ENCODE results near the gene UTS2B. TPM values are rescaled to one million over a fixed set of nuclear protein-coding genes. Genes with fewer than 3 reads are reported as not detected.

UTS2B gene
- total and polyA plus RNA-seq, 2 experiments from 2014 or later, result 0.21 TPM; not detected in 1

DNA sequence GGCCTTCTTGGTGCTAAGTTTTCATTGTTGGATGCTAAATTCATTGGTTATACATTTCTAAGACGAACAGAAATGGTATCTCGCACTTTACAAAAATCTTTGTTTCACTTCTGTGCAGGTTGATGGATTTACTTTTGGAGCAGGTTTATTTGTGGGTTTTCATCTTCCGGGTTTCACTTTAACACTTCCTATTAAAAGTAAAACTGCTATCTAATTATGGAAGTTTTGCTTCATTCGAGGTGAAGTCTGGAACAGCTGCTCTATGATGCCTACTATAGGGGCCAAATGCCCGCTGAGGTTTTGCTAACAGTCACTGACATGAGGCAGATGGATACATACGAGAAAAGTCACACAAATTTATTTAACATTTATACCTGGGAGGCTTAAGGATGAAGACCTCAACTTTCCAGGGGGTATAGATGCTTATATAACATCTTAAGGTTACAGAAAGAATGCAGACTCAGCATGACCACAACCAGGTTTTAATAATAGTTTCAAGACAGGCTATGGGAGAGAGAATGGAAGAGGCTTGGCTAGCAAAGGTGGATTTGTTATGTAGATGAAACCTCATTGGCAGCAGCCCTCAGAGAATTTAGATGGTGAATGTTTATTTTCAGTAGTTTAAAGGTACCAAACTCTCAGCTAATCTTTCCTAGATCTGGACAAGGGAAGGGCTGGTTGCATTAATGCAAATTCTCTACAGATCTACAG, 77.1 kb downstream of the UTS2B start:
- H3K27me3 Mint-ChIP-seq (ENCODE audit: insufficient read depth, low read depth, poor library complexity), result peaks cover under 1% of the 10 kb centered on the region
- DNase-seq (ENCODE audit: low spot score) (peak; percentile 59), ATAC-seq (peak; percentile 94)
- H3K4me3 Mint-ChIP-seq, result peak overlapping the region; percentile 54
- Histone ChIP-seq H3K4me2 (peak overlapping the region; percentile 54), H3K9me2 (ENCODE audit: insufficient read depth) (no peaks in the 10 kb centered on the region), H3K79me2 (replicated peaks; ENCODE audit: insufficient read depth) (no peaks in the 10 kb centered on the region), H3K4me1 (ENCODE audit: insufficient read depth) (peaks cover 64% of the 10 kb centered on the region), H3F3A (replicated peaks; ENCODE audit: low read depth) (no peaks in the 10 kb centered on the region), H3K27ac (ENCODE audit: low read depth) (peak overlapping the region; percentile 51), H4K20me1 (replicated peaks; ENCODE audit: insufficient read depth) (no peaks in the 10 kb centered on the region), H2AFZ (no peak overlapping the region), H3K27me3 (ENCODE audit: insufficient read depth) (no peaks in the 10 kb centered on the region), H3K36me3 (ENCODE audit: insufficient read depth) (no peaks in the 10 kb centered on the region), H3K4me3 (peak overlapping the region; percentile 18)
- no peaks in the 10 kb centered on the region for H3K36me3 Mint-ChIP-seq (ENCODE audit: low read depth)
- H3K4me1 Mint-ChIP-seq, result peaks cover 54% of the 10 kb centered on the region
- TF ChIP-seq CREB1 (CRISPR knock-in tag; IDR thresholded peaks at IDR 0.05; ENCODE audit: low read depth) (no peak), EZH2phosphoT487 (IDR thresholded peaks at IDR 0.05; ENCODE audit: unreplicated experiment) (no peak), ZNF331 (CRISPR knock-in tag; IDR thresholded peaks at IDR 0.05; ENCODE audit: low read depth) (no peak), JUNB (IDR thresholded peaks at IDR 0.05; ENCODE audit: unreplicated experiment) (no peak), EZH2 (IDR thresholded peaks at IDR 0.05; ENCODE audit: low read depth, unreplicated experiment) (no peak), ZNF114 (CRISPR knock-in tag; IDR thresholded peaks at IDR 0.05) (no peak), NANOG (IDR thresholded peaks at IDR 0.05; ENCODE audit: borderline replicate concordance) (peak; percentile 59; the same call in 1 of the 2 replicates), STAT1 (IDR thresholded peaks at IDR 0.05; ENCODE audit: unreplicated experiment) (no peak)
- TF ChIP-seq, protein P1, sequence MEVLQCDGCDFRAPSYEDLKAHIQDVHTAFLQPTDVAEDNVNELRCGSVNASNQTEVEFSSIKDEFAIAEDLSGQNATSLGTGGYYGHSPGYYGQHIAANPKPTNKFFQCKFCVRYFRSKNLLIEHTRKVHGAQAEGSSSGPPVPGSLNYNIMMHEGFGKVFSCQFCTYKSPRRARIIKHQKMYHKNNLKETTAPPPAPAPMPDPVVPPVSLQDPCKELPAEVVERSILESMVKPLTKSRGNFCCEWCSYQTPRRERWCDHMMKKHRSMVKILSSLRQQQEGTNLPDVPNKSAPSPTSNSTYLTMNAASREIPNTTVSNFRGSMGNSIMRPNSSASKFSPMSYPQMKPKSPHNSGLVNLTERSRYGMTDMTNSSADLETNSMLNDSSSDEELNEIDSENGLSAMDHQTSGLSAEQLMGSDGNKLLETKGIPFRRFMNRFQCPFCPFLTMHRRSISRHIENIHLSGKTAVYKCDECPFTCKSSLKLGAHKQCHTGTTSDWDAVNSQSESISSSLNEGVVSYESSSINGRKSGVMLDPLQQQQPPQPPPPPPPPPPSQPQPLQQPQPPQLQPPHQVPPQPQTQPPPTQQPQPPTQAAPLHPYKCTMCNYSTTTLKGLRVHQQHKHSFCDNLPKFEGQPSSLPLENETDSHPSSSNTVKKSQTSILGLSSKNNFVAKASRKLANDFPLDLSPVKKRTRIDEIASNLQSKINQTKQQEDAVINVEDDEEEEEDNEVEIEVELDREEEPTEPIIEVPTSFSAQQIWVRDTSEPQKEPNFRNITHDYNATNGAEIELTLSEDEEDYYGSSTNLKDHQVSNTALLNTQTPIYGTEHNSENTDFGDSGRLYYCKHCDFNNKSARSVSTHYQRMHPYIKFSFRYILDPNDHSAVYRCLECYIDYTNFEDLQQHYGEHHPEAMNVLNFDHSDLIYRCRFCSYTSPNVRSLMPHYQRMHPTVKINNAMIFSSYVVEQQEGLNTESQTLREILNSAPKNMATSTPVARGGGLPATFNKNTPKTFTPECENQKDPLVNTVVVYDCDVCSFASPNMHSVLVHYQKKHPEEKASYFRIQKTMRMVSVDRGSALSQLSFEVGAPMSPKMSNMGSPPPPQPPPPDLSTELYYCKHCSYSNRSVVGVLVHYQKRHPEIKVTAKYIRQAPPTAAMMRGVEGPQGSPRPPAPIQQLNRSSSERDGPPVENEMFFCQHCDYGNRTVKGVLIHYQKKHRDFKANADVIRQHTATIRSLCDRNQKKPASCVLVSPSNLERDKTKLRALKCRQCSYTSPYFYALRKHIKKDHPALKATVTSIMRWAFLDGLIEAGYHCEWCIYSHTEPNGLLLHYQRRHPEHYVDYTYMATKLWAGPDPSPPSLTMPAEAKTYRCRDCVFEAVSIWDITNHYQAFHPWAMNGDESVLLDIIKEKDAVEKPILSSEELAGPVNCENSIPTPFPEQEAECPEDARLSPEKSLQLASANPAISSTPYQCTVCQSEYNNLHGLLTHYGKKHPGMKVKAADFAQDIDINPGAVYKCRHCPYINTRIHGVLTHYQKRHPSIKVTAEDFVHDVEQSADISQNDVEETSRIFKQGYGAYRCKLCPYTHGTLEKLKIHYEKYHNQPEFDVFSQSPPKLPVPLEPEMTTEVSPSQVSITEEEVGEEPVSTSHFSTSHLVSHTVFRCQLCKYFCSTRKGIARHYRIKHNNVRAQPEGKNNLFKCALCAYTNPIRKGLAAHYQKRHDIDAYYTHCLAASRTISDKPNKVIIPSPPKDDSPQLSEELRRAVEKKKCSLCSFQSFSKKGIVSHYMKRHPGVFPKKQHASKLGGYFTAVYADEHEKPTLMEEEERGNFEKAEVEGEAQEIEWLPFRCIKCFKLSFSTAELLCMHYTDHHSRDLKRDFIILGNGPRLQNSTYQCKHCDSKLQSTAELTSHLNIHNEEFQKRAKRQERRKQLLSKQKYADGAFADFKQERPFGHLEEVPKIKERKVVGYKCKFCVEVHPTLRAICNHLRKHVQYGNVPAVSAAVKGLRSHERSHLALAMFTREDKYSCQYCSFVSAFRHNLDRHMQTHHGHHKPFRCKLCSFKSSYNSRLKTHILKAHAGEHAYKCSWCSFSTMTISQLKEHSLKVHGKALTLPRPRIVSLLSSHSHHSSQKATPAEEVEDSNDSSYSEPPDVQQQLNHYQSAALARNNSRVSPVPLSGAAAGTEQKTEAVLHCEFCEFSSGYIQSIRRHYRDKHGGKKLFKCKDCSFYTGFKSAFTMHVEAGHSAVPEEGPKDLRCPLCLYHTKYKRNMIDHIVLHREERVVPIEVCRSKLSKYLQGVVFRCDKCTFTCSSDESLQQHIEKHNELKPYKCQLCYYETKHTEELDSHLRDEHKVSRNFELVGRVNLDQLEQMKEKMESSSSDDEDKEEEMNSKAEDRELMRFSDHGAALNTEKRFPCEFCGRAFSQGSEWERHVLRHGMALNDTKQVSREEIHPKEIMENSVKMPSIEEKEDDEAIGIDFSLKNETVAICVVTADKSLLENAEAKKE (CRISPR knock-in tag; IDR thresholded peaks at IDR 0.05), result peak; percentile 9; the same call in 1 of the 2 replicates
- TF ChIP-seq, protein P2, sequence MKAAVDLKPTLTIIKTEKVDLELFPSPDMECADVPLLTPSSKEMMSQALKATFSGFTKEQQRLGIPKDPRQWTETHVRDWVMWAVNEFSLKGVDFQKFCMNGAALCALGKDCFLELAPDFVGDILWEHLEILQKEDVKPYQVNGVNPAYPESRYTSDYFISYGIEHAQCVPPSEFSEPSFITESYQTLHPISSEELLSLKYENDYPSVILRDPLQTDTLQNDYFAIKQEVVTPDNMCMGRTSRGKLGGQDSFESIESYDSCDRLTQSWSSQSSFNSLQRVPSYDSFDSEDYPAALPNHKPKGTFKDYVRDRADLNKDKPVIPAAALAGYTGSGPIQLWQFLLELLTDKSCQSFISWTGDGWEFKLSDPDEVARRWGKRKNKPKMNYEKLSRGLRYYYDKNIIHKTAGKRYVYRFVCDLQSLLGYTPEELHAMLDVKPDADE (IDR thresholded peaks at IDR 0.05), result no peak
- TF ChIP-seq, protein P3, sequence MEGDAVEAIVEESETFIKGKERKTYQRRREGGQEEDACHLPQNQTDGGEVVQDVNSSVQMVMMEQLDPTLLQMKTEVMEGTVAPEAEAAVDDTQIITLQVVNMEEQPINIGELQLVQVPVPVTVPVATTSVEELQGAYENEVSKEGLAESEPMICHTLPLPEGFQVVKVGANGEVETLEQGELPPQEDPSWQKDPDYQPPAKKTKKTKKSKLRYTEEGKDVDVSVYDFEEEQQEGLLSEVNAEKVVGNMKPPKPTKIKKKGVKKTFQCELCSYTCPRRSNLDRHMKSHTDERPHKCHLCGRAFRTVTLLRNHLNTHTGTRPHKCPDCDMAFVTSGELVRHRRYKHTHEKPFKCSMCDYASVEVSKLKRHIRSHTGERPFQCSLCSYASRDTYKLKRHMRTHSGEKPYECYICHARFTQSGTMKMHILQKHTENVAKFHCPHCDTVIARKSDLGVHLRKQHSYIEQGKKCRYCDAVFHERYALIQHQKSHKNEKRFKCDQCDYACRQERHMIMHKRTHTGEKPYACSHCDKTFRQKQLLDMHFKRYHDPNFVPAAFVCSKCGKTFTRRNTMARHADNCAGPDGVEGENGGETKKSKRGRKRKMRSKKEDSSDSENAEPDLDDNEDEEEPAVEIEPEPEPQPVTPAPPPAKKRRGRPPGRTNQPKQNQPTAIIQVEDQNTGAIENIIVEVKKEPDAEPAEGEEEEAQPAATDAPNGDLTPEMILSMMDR (conservative IDR thresholded peaks at IDR 0.05; ENCODE audit: low read depth in 2 of 2), result no peak
- TF ChIP-seq, protein P4, sequence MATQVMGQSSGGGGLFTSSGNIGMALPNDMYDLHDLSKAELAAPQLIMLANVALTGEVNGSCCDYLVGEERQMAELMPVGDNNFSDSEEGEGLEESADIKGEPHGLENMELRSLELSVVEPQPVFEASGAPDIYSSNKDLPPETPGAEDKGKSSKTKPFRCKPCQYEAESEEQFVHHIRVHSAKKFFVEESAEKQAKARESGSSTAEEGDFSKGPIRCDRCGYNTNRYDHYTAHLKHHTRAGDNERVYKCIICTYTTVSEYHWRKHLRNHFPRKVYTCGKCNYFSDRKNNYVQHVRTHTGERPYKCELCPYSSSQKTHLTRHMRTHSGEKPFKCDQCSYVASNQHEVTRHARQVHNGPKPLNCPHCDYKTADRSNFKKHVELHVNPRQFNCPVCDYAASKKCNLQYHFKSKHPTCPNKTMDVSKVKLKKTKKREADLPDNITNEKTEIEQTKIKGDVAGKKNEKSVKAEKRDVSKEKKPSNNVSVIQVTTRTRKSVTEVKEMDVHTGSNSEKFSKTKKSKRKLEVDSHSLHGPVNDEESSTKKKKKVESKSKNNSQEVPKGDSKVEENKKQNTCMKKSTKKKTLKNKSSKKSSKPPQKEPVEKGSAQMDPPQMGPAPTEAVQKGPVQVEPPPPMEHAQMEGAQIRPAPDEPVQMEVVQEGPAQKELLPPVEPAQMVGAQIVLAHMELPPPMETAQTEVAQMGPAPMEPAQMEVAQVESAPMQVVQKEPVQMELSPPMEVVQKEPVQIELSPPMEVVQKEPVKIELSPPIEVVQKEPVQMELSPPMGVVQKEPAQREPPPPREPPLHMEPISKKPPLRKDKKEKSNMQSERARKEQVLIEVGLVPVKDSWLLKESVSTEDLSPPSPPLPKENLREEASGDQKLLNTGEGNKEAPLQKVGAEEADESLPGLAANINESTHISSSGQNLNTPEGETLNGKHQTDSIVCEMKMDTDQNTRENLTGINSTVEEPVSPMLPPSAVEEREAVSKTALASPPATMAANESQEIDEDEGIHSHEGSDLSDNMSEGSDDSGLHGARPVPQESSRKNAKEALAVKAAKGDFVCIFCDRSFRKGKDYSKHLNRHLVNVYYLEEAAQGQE (IDR thresholded peaks at IDR 0.05; ENCODE audit: unreplicated experiment), result no peak
- no peaks in the 10 kb centered on the region for H3K9me3 Mint-ChIP-seq
- H3K27ac Mint-ChIP-seq, result peak overlapping the region; percentile 81

Data from GM23338 (cell line).